Measurements from ENCODE around the gene EMC6.

GRCh38 chr17:3693829-3694231 lies 25.2 kb downstream of the EMC6 start:
- TF ChIP-seq CTCF (IDR thresholded peaks at IDR 0.05; ENCODE audit: poor library complexity) (no peak), EZH2 (IDR thresholded peaks at IDR 0.05; ENCODE audit: borderline replicate concordance) (no peak), EZH2phosphoT487 (IDR thresholded peaks at IDR 0.05; ENCODE audit: low read depth, severe bottlenecking, unreplicated experiment) (no peak)

Measured in hepatocyte (in vitro differentiated cells).